HFF-Myc (cell line): ENCODE measurements around the gene ERAL1.
"Not testable (repeated sequence)": the region's sequence is repeated elsewhere in the genome, so short reads cannot be mapped to it uniquely, and the experiment has no call there.

Experiments
- DNase-seq: peaks from one replicate; pipeline ENCODE4 v3.0.0-alpha.2; 2011; ENCODE audit warnings: low read depth; ENCODE audit errors: extremely low read depth
- H3K4me3 ChIP-seq: replicated peaks from 2 replicates; pipeline ENCODE4 v1.5.1; 2011; ENCODE audit warnings: low read depth, mild to moderate bottlenecking, control low read depth, low read length
- CTCF ChIP-seq: IDR thresholded peaks from 2 replicates; pipeline ENCODE4 v1.5.1; 2012; ENCODE audit warnings: mild to moderate bottlenecking, low read depth, low read length, control low read depth; ENCODE audit errors: missing control alignments

ERAL1 gene

GRCh38 chr17:28816540-28816939 is 38.3 kb upstream of the ERAL1 start:
- no peak for DNase-seq
- no peak overlapping the region for H3K4me3 ChIP-seq
- TF ChIP-seq CTCF = no peak

DNA sequence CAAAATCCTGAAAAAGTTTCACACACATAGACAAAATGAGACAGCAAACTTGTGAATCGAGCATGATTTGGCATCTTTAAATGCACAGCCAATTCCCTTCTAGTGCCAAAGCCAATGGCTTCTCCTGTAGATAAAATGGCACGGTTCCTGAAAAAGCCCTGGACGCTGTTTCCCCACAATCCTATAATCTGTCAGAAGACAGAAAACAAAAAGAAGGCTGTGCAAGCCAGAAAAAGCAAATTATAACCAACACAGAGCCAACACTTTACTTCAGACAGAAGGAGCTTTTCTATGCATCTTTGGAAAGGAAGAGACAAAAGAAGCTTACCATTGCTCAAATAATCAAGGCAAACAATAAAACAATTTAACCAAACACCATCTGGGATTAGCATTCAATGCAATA is 36.0 kb upstream of the ERAL1 start:
- no peak for TF ChIP-seq CTCF
- DNase-seq = no peak
- H3K4me3 ChIP-seq = no peak overlapping the region

DNA sequence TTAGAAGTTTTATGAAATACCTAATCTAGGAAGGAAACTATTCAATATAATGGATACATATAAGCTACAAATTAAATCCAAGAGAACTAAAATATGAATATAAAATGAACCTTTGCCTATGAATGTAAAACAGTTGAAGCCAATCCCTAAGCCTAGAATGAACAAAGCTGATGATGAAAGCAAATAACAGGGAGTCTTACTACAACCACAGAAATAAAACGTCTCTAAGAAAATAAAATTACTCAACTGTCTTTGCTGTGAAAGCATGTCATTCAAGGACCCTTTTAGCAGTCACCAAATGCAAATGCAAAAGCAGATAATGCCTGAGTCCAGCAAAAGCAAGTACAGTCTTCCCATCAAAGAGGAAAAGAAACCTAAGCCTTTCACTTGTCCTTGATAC is 35.2 kb upstream of the ERAL1 start:
- no peak overlapping the region for H3K4me3 ChIP-seq
- TF ChIP-seq CTCF = no peak
- DNase-seq = no peak

- DNase-seq = no peak
- TF ChIP-seq CTCF = no peak
- no peak overlapping the region for H3K4me3 ChIP-seq
Observed at GRCh38 chr17:28827672-28828071, 27.1 kb upstream of the ERAL1 start.

DNA sequence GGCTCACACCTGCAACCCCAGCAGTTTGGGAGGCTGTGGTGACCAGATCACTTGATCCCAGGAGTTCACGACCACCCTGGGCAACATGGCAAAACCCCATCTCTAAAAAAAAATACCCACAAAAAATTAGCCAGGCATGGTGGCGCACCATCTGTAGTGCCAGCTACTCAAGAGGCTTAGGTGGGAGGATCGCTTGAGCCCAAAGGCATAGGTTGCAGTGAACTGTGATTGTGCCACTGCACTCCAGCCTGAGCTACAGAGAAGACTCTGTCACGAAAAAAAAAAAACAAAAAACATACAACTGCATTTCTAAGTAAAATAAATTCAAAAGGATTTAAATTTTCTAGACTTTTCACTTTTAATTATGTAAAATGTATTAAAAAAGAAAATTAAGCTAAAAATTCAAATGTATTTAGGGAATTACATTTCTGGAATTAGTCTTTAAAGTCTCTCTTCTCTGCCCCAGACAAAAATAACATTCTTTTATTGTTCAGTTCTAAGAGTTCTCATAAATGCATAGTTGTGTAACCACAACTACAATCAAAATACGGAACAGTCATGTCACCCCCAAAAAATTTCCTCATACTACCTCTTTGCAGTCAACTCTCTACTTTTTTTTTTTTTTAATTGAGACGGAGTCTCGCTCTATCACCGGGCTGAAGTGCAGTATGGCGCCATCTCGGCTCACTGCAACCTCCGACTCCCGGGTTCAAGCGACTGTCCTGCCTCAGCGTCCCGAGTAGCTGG is 26.3 kb upstream of the ERAL1 start:
- DNase-seq = no peak
- no peak for TF ChIP-seq CTCF
- H3K4me3 ChIP-seq = no peak overlapping the region

DNA sequence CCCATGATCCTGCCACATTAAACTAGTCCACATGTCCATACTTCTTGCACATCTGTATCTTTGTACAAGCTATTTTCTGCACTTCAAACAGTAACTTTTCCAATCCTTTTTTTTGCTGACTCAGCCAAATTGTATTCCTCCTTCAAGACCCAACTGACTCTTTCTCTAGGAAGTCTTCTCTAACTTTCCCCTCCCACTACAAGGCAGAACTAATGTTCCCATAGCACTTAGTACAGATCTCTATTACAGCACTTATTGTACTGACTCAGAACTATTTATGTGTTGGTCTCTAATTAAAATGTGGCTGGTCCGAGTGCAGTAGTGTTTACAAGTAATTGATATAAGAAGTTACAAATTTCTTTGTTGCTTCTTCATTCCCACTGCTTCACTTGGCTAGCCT is 20.4 kb upstream of the ERAL1 start:
- no peak for DNase-seq
- H3K4me3 ChIP-seq = no peak overlapping the region
- TF ChIP-seq CTCF = no peak

DNA sequence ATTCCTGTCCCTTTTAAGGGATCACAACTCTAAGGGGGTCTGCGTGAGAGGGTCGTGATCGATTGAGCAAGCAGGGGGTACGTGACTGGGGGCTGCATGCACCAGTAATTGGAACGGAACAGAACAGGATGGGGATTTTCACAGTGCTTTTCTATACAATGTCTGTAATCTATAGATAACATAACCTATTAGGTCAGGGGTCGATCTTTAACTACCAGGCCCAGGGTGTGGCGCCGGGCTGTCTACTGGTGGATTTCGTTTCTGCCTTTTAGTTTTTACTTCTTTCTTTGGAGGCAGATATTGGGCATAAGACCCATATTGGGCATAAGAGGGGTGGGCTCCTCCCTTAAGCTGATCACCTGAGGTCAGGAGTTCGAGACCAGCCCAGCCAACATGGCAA is 18.3 kb upstream of the ERAL1 start:
- not testable (repeated sequence) for H3K4me3 ChIP-seq, DNase-seq
